ENCODE results near the gene ZNF280C. TPM values are rescaled to one million over a fixed set of nuclear protein-coding genes. Genes with fewer than 3 reads are reported as not detected.

ZNF280C gene
- 5.8 and 7.8 TPM in 2 replicates for total RNA-seq (2021)
- Bru-seq, nascent RNA: percentile 81 among the genes with signal in this experiment
- BruChase-seq, experiment 1, labeled RNA remaining after a 2-hour chase: percentile 69 among the genes with signal in this experiment
- percentile 67 among the genes with signal in this experiment for BruChase-seq, experiment 2, labeled RNA remaining after a 6-hour chase
- long read RNA-seq, full-length matches to known transcripts: 5 of 8 reads
- long read RNA-seq, partial matches to known transcripts: 0 of 8 reads
- long read RNA-seq, other reads (novel, unspliced or antisense): 3 of 8 reads

GRCh38 chrX:130268449-130269170 is at the start of gene ZNF280C:
ZNF280C (minus strand) TSS chrX:130268899; CDS start chrX:130260449, 8,450 bp downstream.
- Histone ChIP-seq H3K9me2 (ENCODE audit: insufficient read depth) (0 out of 2 replicates have a peak, but pooled peaks cover 3% of the 10 kb centered on the region), H3K79me2 (ENCODE audit: low read depth) (peaks cover 35% of the 10 kb centered on the region), H3K27me3 (ENCODE audit: insufficient read depth, low read depth) (no peaks in the 10 kb centered on the region), H3K9me3 (ENCODE audit: insufficient read depth, low read depth) (peaks cover 6% of the 10 kb centered on the region), H3K4me2 (peak within 1 kb of the TSS; percentile 100), H4K20me1 (ENCODE audit: insufficient read depth) (0 out of 2 replicates have a peak, but pooled peaks cover 3% of the 10 kb centered on the region), H3K27ac (peak within 1 kb of the TSS; percentile 74), H3K4me1 (replicated peaks; ENCODE audit: insufficient read depth) (peaks cover 37% of the 10 kb centered on the region), H3F3A (ENCODE audit: insufficient read depth, low read depth) (peaks cover 14% of the 10 kb centered on the region; the same call in 1 of the 2 replicates), H3K36me3 (ENCODE audit: low read depth) (no peaks in the 10 kb centered on the region), H2AFZ (peak within 1 kb of the TSS; percentile 85), H3K4me3 (peak within 1 kb of the TSS; percentile 87)
- TSS peak; percentile 77 for BruUV-seq (replicated peaks)
- POLR2A ChIA-PET (ENCODE audit: unreplicated experiment): interaction anchor here (0.6 to 0.7 kb wide), 3 partner anchors 121 to 1250 kb away, joined by 5 to 7 read pairs (median 6); no protein-coding TSS in a partner anchor
- peak; percentile 93 for DNase-seq
- intact Hi-C loops (cut with micrococcal nuclease; ENCODE audit: unreplicated experiment): loop anchor here (1.0 to 5.0 kb wide), 2 partner anchors 71 to 134 kb away; partner anchors contain the start of genes RBMX2 and SLC25A14
- CTCF ChIA-PET: no interaction called here
- no peak for TF ChIP-seq EZH2 (IDR thresholded peaks at IDR 0.05; ENCODE audit: low read depth)
- no peak for TF ChIP-seq CTCF (conservative IDR thresholded peaks at IDR 0.05)

GRCh38 chrX:130304587-130305368 is 36.1 kb upstream of the ZNF280C start:
- BruUV-seq (replicated peaks): no TSS peak
- no peak overlapping the region for H3K27ac ChIP-seq
- POLR2A ChIA-PET (ENCODE audit: unreplicated experiment): no interaction called here
- DNase-seq: no peak
- no peaks in the 10 kb centered on the region for H4K20me1 ChIP-seq (ENCODE audit: insufficient read depth)
- no peak overlapping the region for H3K4me2 ChIP-seq
- no peaks in the 10 kb centered on the region for H3K9me2 ChIP-seq (ENCODE audit: insufficient read depth)
- no peaks in the 10 kb centered on the region for H3K27me3 ChIP-seq (ENCODE audit: insufficient read depth, low read depth)
- H3K9me3 ChIP-seq (ENCODE audit: insufficient read depth, low read depth): peaks cover 3% of the 10 kb centered on the region; the same call in 1 of the 2 replicates
- no peak overlapping the region for H3K4me3 ChIP-seq
- CTCF ChIA-PET: no interaction called here
- H3F3A ChIP-seq (ENCODE audit: insufficient read depth, low read depth): no peaks in the 10 kb centered on the region
- H3K4me1 ChIP-seq (replicated peaks; ENCODE audit: insufficient read depth): no peaks in the 10 kb centered on the region
- H2AFZ ChIP-seq: no peak overlapping the region
- H3K79me2 ChIP-seq (ENCODE audit: low read depth): no peaks in the 10 kb centered on the region
- TF ChIP-seq CTCF (conservative IDR thresholded peaks at IDR 0.05): no peak
- no peak for TF ChIP-seq EZH2 (IDR thresholded peaks at IDR 0.05; ENCODE audit: low read depth)
- intact Hi-C loops (cut with micrococcal nuclease; ENCODE audit: unreplicated experiment): no loop called here
- H3K36me3 ChIP-seq (ENCODE audit: low read depth): no peaks in the 10 kb centered on the region

GRCh38 chrX:130301977-130302376 is 33.3 kb upstream of the ZNF280C start:
- H3F3A ChIP-seq (ENCODE audit: insufficient read depth, low read depth): no peaks in the 10 kb centered on the region
- no peaks in the 10 kb centered on the region for H3K79me2 ChIP-seq (ENCODE audit: low read depth)
- TF ChIP-seq EZH2 (IDR thresholded peaks at IDR 0.05; ENCODE audit: low read depth) (no peak), CTCF (conservative IDR thresholded peaks at IDR 0.05) (no peak)
- peaks cover 9% of the 10 kb centered on the region for H3K4me1 ChIP-seq (replicated peaks; ENCODE audit: insufficient read depth)
- intact Hi-C loops (cut with micrococcal nuclease; ENCODE audit: unreplicated experiment): no loop called here
- ChIA-PET CTCF (interaction anchor here (0.6 kb wide), 1 partner anchor 221 kb away, joined by 7 read pairs; no protein-coding TSS in a partner anchor), POLR2A (ENCODE audit: unreplicated experiment) (no interaction called here)
- no peaks in the 10 kb centered on the region for H3K9me2 ChIP-seq (ENCODE audit: insufficient read depth)
- H4K20me1 ChIP-seq (ENCODE audit: insufficient read depth): no peaks in the 10 kb centered on the region
- H3K4me2 ChIP-seq: no peak overlapping the region
- no peaks in the 10 kb centered on the region for H3K27me3 ChIP-seq (ENCODE audit: insufficient read depth, low read depth)
- DNase-seq: no peak
- peaks cover 3% of the 10 kb centered on the region; the same call in 1 of the 2 replicates for H3K9me3 ChIP-seq (ENCODE audit: insufficient read depth, low read depth)
- H3K4me3 ChIP-seq: no peak overlapping the region
- H3K27ac ChIP-seq: no peak overlapping the region
- no peak overlapping the region for H2AFZ ChIP-seq
- H3K36me3 ChIP-seq (ENCODE audit: low read depth): no peaks in the 10 kb centered on the region
- no TSS peak for BruUV-seq (replicated peaks)

Data from PC-9 (cell line).